B cell (primary cell): ENCODE measurements around the gene ZBTB34. TPM values are rescaled to one million over a fixed set of nuclear protein-coding genes. Genes with fewer than 3 reads are reported as not detected.

Experiments
- ATAC-seq: fragments of 200-7000 bp; cut with Tn5 transposase; one replicate; pipeline ENCODE4 v1.10.0; 2021; ENCODE audit warnings: low read depth, mild to moderate bottlenecking, moderate number of reproducible peaks, moderate library complexity
- CTCF ChIA-PET: fragments of 350-600 bp; sonication (Branson Sonifier 250); formaldehyde crosslinking; loops from one replicate; lab custom pipeline; 2021; ENCODE audit warnings: antibody characterized with exemption, inconsistent platforms; lab: Charles Lee
- POLR2A ChIA-PET: fragments of 350-600 bp; sonication (Branson Sonifier 250); formaldehyde crosslinking; loops from one replicate; lab custom pipeline; 2021; ENCODE audit warnings: antibody characterized with exemption; lab: Charles Lee
- DNase-seq: peaks from one replicate; pipeline ENCODE4 v3.0.0; 2013
- H2AFZ ChIP-seq: 2 replicates; pipeline ENCODE4 v1.6.1; 2012; ENCODE audit warnings: mild to moderate bottlenecking, low read depth, low read length; ENCODE audit not compliant: insufficient read depth, poor library complexity, severe bottlenecking
- H3K27ac ChIP-seq, 2 donors: 1 replicate in 1 of 2; 2 replicates in 1 of 2; pipeline ENCODE4 v1.5.1; 2012 to 2013; ENCODE audit warnings: low read length in 2 of 2, mild to moderate bottlenecking in 2 of 2, moderate library complexity in 1 of 2
- H3K27me3 ChIP-seq, 4 experiments: fragments of 200-600 bp in 1 of 4; sonication (generic) in 1 of 4; replicated peaks in 1 of 4; 1 replicate in 2 of 4; 2 replicates in 2 of 4; pipeline versions ENCODE4 v1.6.1 to v1.7.0; 2013 to 2016; ENCODE audit warnings: low read length in 3 of 4, mild to moderate bottlenecking in 2 of 4, mixed read lengths in 1 of 4, moderate library complexity in 1 of 4; ENCODE audit not compliant: insufficient read depth in 4 of 4, control insufficient read depth in 3 of 4; ENCODE audit errors: control extremely low read depth in 1 of 4
- H3K36me3 ChIP-seq, 2 experiments: replicated peaks in 1 of 2; 1 replicate in 1 of 2; 2 replicates in 1 of 2; pipeline versions ENCODE4 v1.6.1 to v1.7.1; 2013; ENCODE audit warnings: low read length in 1 of 2; ENCODE audit not compliant: insufficient read depth in 2 of 2, control insufficient read depth in 1 of 2; ENCODE audit errors: control extremely low read depth in 1 of 2, extremely low read depth in 1 of 2
- H3K4me1 ChIP-seq, 2 donors: fragments of 200-600 bp in 1 of 2; sonication (generic) in 1 of 2; 1 replicate in 1 of 2; 2 replicates in 1 of 2; pipeline versions ENCODE4 v1.5.1 to v1.6.1; 2013 to 2017; ENCODE audit warnings: low read length in 2 of 2; ENCODE audit not compliant: control insufficient read depth in 2 of 2, insufficient read depth in 2 of 2
- H3K4me2 ChIP-seq: replicated peaks from 2 replicates; pipeline ENCODE3; 2012; ENCODE audit warnings: mild to moderate bottlenecking, low read depth, low read length; ENCODE audit not compliant: poor library complexity, severe bottlenecking
- H3K4me3 ChIP-seq, 5 experiments: fragments of 200-600 bp in 1 of 5; sonication (generic) in 1 of 5; 1 replicate in 3 of 5; 2 replicates in 2 of 5; pipeline versions ENCODE4 v1.5.1 to v1.7.0; 2011 to 2016; ENCODE audit warnings: low read length in 4 of 5, mild to moderate bottlenecking in 4 of 5, low read depth in 2 of 5, control low read depth in 1 of 5, moderate library complexity in 1 of 5; ENCODE audit not compliant: insufficient read depth in 1 of 5; ENCODE audit errors: control extremely low read depth in 1 of 5, extremely low read depth in 1 of 5
- H3K79me2 ChIP-seq: fragments of 200-600 bp; sonication (generic); one replicate; pipeline ENCODE4 v1.6.0; 2016; ENCODE audit warnings: low read length; ENCODE audit not compliant: control insufficient read depth, insufficient read depth
- H3K9ac ChIP-seq: fragments of 200-600 bp; sonication (generic); 2 replicates; pipeline ENCODE4 v1.6.1; 2017; ENCODE audit warnings: mild to moderate bottlenecking, low read length, moderate library complexity
- H3K9me3 ChIP-seq, 3 donors: one replicate each; pipeline versions ENCODE4 v1.6.1 to v1.7.1; 2013; ENCODE audit warnings: low read length in 2 of 3; ENCODE audit not compliant: control insufficient read depth in 2 of 3, insufficient read depth in 1 of 3; ENCODE audit errors: control extremely low read depth in 1 of 3
- H4K20me1 ChIP-seq: 2 replicates; pipeline ENCODE4 v1.6.0; 2012; ENCODE audit warnings: mild to moderate bottlenecking, low read length; ENCODE audit not compliant: insufficient read depth, control insufficient read depth, poor library complexity, severe bottlenecking
- H3K27ac Mint-ChIP-seq: one replicate; pipeline ENCODE4 v1.8.0; 2021; ENCODE audit warnings: mixed read lengths
- H3K27me3 Mint-ChIP-seq: one replicate; pipeline ENCODE4 v1.8.0; 2021; ENCODE audit warnings: mixed read lengths
- H3K4me1 Mint-ChIP-seq: one replicate; pipeline ENCODE4 v1.8.0; 2021; ENCODE audit warnings: mixed read lengths
- H3K4me3 Mint-ChIP-seq: one replicate; pipeline ENCODE4 v1.8.0; 2021; ENCODE audit warnings: mixed read lengths
- H3K9me3 Mint-ChIP-seq: one replicate; pipeline ENCODE4 v1.8.0; 2022; ENCODE audit warnings: mixed read lengths; ENCODE audit not compliant: insufficient read depth
- EZH2 ChIP-seq: IDR thresholded peaks from 2 replicates; pipeline ENCODE4 v1.6.1; 2012; ENCODE audit warnings: borderline replicate concordance, low read depth, mild to moderate bottlenecking, moderate library complexity, low read length; ENCODE audit not compliant: insufficient read depth, poor library complexity, severe bottlenecking
- WGBS: methylation state at CpG from one replicate; pipeline ENCODE4 v1.1.5; 2013; ENCODE audit warnings: missing lambda C conversion rate; ENCODE audit not compliant: insufficient coverage; 5-methylcytosine and 5-hydroxymethylcytosine counted together
- intact Hi-C: fragments of 100-400 bp; cut with micrococcal nuclease; formaldehyde crosslinking; loops from one replicate; pipeline ENCODE4 v1.10.0; 2022
- polyA plus RNA-seq: library from polyadenylated mRNA; depleted of rRNA; stranded (reverse); fragments of >200 nt; gene quantifications from 2 replicates; pipeline ENCODE4 v1.2.3, GENCODE V29; 2012
- total RNA-seq, 2 donors: library from RNA; stranded (reverse); fragments of 120-200 nt in 1 of 2; gene quantifications; 1 replicate in 1 of 2; 2 replicates in 1 of 2; pipeline versions ENCODE4 v1.2.3 to v1.2.4, GENCODE V29; 2013 to 2022
- TF ChIP-seq, protein P1 (sequence below): fragments of 200-600 bp; IDR thresholded peaks from one replicate; pipeline ENCODE4 v1.8.0; 2022; ENCODE audit warnings: antibody characterized with exemption, mild to moderate bottlenecking

ZBTB34 gene
- total and polyA plus RNA-seq, 2 donors (not counting 1 experiment from before 2014, with no cell fraction given), result 3.8 to 12.1 TPM

DNA sequence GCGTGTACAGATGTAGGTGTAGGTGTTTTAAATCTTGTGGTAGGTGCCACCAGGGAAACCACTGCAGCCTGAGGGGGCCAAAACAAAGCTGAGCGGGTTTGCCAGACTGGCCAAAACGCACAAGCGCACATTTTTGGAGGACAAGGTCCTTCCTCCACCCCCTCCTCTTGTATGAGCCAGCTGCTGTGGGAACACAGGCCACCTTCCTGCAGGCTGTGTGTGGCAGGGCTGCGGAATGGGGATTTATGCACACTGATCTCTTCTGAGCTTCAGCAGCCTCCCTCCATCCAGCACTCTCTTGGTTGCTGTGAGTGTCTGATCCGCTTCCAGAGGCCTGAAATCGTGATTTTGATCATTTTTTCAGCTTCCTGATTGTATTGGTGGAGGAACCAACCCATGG is 33.2 kb upstream of the ZBTB34 start:
- Mint-ChIP-seq H3K4me1 (peaks cover 14% of the 10 kb centered on the region), H3K4me3 (no peak overlapping the region), H3K27me3 (no peaks in the 10 kb centered on the region), H3K9me3 (no peaks in the 10 kb centered on the region), H3K27ac (no peak overlapping the region)
- H3K27ac ChIP-seq, result no peak overlapping the region
- DNase-seq (no peak), ATAC-seq (no peak)
- no peak overlapping the region for H3K4me3 ChIP-seq
- no peak overlapping the region for H3K9ac ChIP-seq
- 98% methylated on average over 5 of the region's 7 CpGs for WGBS
- H3K9me3 ChIP-seq, result no peaks in the 10 kb centered on the region
- H3K27me3 ChIP-seq, result no peaks in the 10 kb centered on the region
- POLR2A ChIA-PET, result no interaction called here
- H3K4me2 ChIP-seq, result no peak overlapping the region
- intact Hi-C loops, result no loop called here
- peaks cover 29% of the 10 kb centered on the region for H3K79me2 ChIP-seq
- peaks cover 0 to 31% of the 10 kb centered on the region in 2 experiments for H3K36me3 ChIP-seq
- peaks cover 14% of the 10 kb centered on the region for H4K20me1 ChIP-seq
- TF ChIP-seq, protein P1, sequence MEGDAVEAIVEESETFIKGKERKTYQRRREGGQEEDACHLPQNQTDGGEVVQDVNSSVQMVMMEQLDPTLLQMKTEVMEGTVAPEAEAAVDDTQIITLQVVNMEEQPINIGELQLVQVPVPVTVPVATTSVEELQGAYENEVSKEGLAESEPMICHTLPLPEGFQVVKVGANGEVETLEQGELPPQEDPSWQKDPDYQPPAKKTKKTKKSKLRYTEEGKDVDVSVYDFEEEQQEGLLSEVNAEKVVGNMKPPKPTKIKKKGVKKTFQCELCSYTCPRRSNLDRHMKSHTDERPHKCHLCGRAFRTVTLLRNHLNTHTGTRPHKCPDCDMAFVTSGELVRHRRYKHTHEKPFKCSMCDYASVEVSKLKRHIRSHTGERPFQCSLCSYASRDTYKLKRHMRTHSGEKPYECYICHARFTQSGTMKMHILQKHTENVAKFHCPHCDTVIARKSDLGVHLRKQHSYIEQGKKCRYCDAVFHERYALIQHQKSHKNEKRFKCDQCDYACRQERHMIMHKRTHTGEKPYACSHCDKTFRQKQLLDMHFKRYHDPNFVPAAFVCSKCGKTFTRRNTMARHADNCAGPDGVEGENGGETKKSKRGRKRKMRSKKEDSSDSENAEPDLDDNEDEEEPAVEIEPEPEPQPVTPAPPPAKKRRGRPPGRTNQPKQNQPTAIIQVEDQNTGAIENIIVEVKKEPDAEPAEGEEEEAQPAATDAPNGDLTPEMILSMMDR, result no peak
- TF ChIP-seq EZH2, result no peak
- H2AFZ ChIP-seq, result no peak overlapping the region
- no peaks in the 10 kb centered on the region for H3K4me1 ChIP-seq
- CTCF ChIA-PET, result no interaction called here

DNA sequence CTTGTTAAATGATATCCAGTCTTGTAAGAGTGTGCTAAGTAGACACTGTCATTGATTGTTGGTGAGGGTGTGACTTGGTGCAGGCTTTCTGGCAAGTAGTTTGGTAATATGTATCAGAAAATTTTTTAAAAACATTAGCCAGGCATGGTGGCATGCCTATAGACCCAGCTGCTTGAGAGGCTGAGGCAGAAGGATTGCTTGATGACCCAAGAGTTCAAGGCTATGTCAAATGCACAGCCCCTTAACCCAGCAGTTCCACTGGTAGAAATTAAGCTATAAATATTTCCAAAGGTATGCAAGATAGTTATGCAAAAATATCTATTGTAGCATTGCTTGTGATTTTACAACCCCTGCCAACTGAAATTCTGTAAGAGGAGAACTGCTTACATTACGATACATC is 31.4 kb upstream of the ZBTB34 start:
- Mint-ChIP-seq H3K27me3 (no peaks in the 10 kb centered on the region), H3K4me1 (peaks cover 22% of the 10 kb centered on the region), H3K9me3 (no peaks in the 10 kb centered on the region), H3K4me3 (no peak overlapping the region), H3K27ac (no peak overlapping the region)
- intact Hi-C loops, result no loop called here
- Histone ChIP-seq H3K36me3 (peaks cover 0 to 40% of the 10 kb centered on the region in 2 experiments), H3K4me3 (no peak overlapping the region), H2AFZ (no peak overlapping the region), H3K4me1 (peaks cover 0 to 11% of the 10 kb centered on the region in 2 donors), H4K20me1 (peaks cover 23% of the 10 kb centered on the region), H3K4me2 (no peak overlapping the region), H3K27ac (no peak overlapping the region), H3K27me3 (no peaks in the 10 kb centered on the region), H3K9me3 (no peaks in the 10 kb centered on the region), H3K79me2 (peaks cover 42% of the 10 kb centered on the region), H3K9ac (no peak overlapping the region)
- DNase-seq (no peak), ATAC-seq (no peak)
- WGBS, result no CpG with 5 or more reads among the region's 1 CpG
- ChIA-PET POLR2A (no interaction called here), CTCF (interaction anchor here (0.8 to 1.6 kb wide), 2 partner anchors 12 to 124 kb away, joined by 4 read pairs; no protein-coding TSS in a partner anchor)
- TF ChIP-seq EZH2, result no peak
- TF ChIP-seq, protein P1, result no peak
